B cell (primary cell): ENCODE measurements around the gene IFT27. TPM values are rescaled to one million over a fixed set of nuclear protein-coding genes. Genes with fewer than 3 reads are reported as not detected.

Source experiments
- ATAC-seq: fragments of 200-7000 bp; cut with Tn5 transposase; one replicate; pipeline ENCODE4 v1.10.0; 2021; ENCODE audit warnings: low read depth, mild to moderate bottlenecking, moderate number of reproducible peaks, moderate library complexity
- CTCF ChIA-PET: fragments of 350-600 bp; sonication (Branson Sonifier 250); formaldehyde crosslinking; loops from one replicate; lab custom pipeline; 2021; ENCODE audit warnings: antibody characterized with exemption, inconsistent platforms; lab: Charles Lee
- POLR2A ChIA-PET: fragments of 350-600 bp; sonication (Branson Sonifier 250); formaldehyde crosslinking; loops from one replicate; lab custom pipeline; 2021; ENCODE audit warnings: antibody characterized with exemption; lab: Charles Lee
- DNase-seq: peaks from one replicate; pipeline ENCODE4 v3.0.0; 2013
- H2AFZ ChIP-seq: 2 replicates; pipeline ENCODE4 v1.6.1; 2012; ENCODE audit warnings: mild to moderate bottlenecking, low read depth, low read length; ENCODE audit not compliant: insufficient read depth, poor library complexity, severe bottlenecking
- H3K27ac ChIP-seq, 2 donors: 1 replicate in 1 of 2; 2 replicates in 1 of 2; pipeline ENCODE4 v1.5.1; 2012 to 2013; ENCODE audit warnings: low read length in 2 of 2, mild to moderate bottlenecking in 2 of 2, moderate library complexity in 1 of 2
- H3K27me3 ChIP-seq, 4 experiments: fragments of 200-600 bp in 1 of 4; sonication (generic) in 1 of 4; replicated peaks in 1 of 4; 1 replicate in 2 of 4; 2 replicates in 2 of 4; pipeline versions ENCODE4 v1.6.1 to v1.7.0; 2013 to 2016; ENCODE audit warnings: low read length in 3 of 4, mild to moderate bottlenecking in 2 of 4, mixed read lengths in 1 of 4, moderate library complexity in 1 of 4; ENCODE audit not compliant: insufficient read depth in 4 of 4, control insufficient read depth in 3 of 4; ENCODE audit errors: control extremely low read depth in 1 of 4
- H3K36me3 ChIP-seq, 2 experiments: replicated peaks in 1 of 2; 1 replicate in 1 of 2; 2 replicates in 1 of 2; pipeline versions ENCODE4 v1.6.1 to v1.7.1; 2013; ENCODE audit warnings: low read length in 1 of 2; ENCODE audit not compliant: insufficient read depth in 2 of 2, control insufficient read depth in 1 of 2; ENCODE audit errors: control extremely low read depth in 1 of 2, extremely low read depth in 1 of 2
- H3K4me1 ChIP-seq, 2 donors: fragments of 200-600 bp in 1 of 2; sonication (generic) in 1 of 2; 1 replicate in 1 of 2; 2 replicates in 1 of 2; pipeline versions ENCODE4 v1.5.1 to v1.6.1; 2013 to 2017; ENCODE audit warnings: low read length in 2 of 2; ENCODE audit not compliant: control insufficient read depth in 2 of 2, insufficient read depth in 2 of 2
- H3K4me2 ChIP-seq: replicated peaks from 2 replicates; pipeline ENCODE3; 2012; ENCODE audit warnings: mild to moderate bottlenecking, low read depth, low read length; ENCODE audit not compliant: poor library complexity, severe bottlenecking
- H3K4me3 ChIP-seq, 5 experiments: fragments of 200-600 bp in 1 of 5; sonication (generic) in 1 of 5; 1 replicate in 3 of 5; 2 replicates in 2 of 5; pipeline versions ENCODE4 v1.5.1 to v1.7.0; 2011 to 2016; ENCODE audit warnings: low read length in 4 of 5, mild to moderate bottlenecking in 4 of 5, low read depth in 2 of 5, control low read depth in 1 of 5, moderate library complexity in 1 of 5; ENCODE audit not compliant: insufficient read depth in 1 of 5; ENCODE audit errors: control extremely low read depth in 1 of 5, extremely low read depth in 1 of 5
- H3K79me2 ChIP-seq: fragments of 200-600 bp; sonication (generic); one replicate; pipeline ENCODE4 v1.6.0; 2016; ENCODE audit warnings: low read length; ENCODE audit not compliant: control insufficient read depth, insufficient read depth
- H3K9ac ChIP-seq: fragments of 200-600 bp; sonication (generic); 2 replicates; pipeline ENCODE4 v1.6.1; 2017; ENCODE audit warnings: mild to moderate bottlenecking, low read length, moderate library complexity
- H3K9me3 ChIP-seq, 3 donors: one replicate each; pipeline versions ENCODE4 v1.6.1 to v1.7.1; 2013; ENCODE audit warnings: low read length in 2 of 3; ENCODE audit not compliant: control insufficient read depth in 2 of 3, insufficient read depth in 1 of 3; ENCODE audit errors: control extremely low read depth in 1 of 3
- H4K20me1 ChIP-seq: 2 replicates; pipeline ENCODE4 v1.6.0; 2012; ENCODE audit warnings: mild to moderate bottlenecking, low read length; ENCODE audit not compliant: insufficient read depth, control insufficient read depth, poor library complexity, severe bottlenecking
- H3K27ac Mint-ChIP-seq: one replicate; pipeline ENCODE4 v1.8.0; 2021; ENCODE audit warnings: mixed read lengths
- H3K27me3 Mint-ChIP-seq: one replicate; pipeline ENCODE4 v1.8.0; 2021; ENCODE audit warnings: mixed read lengths
- H3K4me1 Mint-ChIP-seq: one replicate; pipeline ENCODE4 v1.8.0; 2021; ENCODE audit warnings: mixed read lengths
- H3K4me3 Mint-ChIP-seq: one replicate; pipeline ENCODE4 v1.8.0; 2021; ENCODE audit warnings: mixed read lengths
- H3K9me3 Mint-ChIP-seq: one replicate; pipeline ENCODE4 v1.8.0; 2022; ENCODE audit warnings: mixed read lengths; ENCODE audit not compliant: insufficient read depth
- CTCF ChIP-seq: fragments of 200-600 bp; IDR thresholded peaks from one replicate; pipeline ENCODE4 v1.8.0; 2022; ENCODE audit warnings: antibody characterized with exemption, mild to moderate bottlenecking
- EZH2 ChIP-seq: IDR thresholded peaks from 2 replicates; pipeline ENCODE4 v1.6.1; 2012; ENCODE audit warnings: borderline replicate concordance, low read depth, mild to moderate bottlenecking, moderate library complexity, low read length; ENCODE audit not compliant: insufficient read depth, poor library complexity, severe bottlenecking
- WGBS: methylation state at CpG from one replicate; pipeline ENCODE4 v1.1.5; 2013; ENCODE audit warnings: missing lambda C conversion rate; ENCODE audit not compliant: insufficient coverage; 5-methylcytosine and 5-hydroxymethylcytosine counted together
- intact Hi-C: fragments of 100-400 bp; cut with micrococcal nuclease; formaldehyde crosslinking; loops from one replicate; pipeline ENCODE4 v1.10.0; 2022
- polyA plus RNA-seq: library from polyadenylated mRNA; depleted of rRNA; stranded (reverse); fragments of >200 nt; gene quantifications from 2 replicates; pipeline ENCODE4 v1.2.3, GENCODE V29; 2012
- total RNA-seq, 2 donors: library from RNA; stranded (reverse); fragments of 120-200 nt in 1 of 2; gene quantifications; 1 replicate in 1 of 2; 2 replicates in 1 of 2; pipeline versions ENCODE4 v1.2.3 to v1.2.4, GENCODE V29; 2013 to 2022

The IFT27 gene
- total and polyA plus RNA-seq, 2 donors (not counting 1 experiment from before 2014, with no cell fraction given) = 17.1 to 42.8 TPM

GRCh38 chr22:36734171-36735058, 41.5 kb downstream of the IFT27 start:
- ATAC-seq (no peak), DNase-seq (no peak)
- Histone ChIP-seq H4K20me1 (no peaks in the 10 kb centered on the region), H3K4me2 (no peak overlapping the region), H2AFZ (no peak overlapping the region), H3K9me3 (peaks cover 0 to 13% (median 0%) of the 10 kb centered on the region in 3 donors), H3K9ac (no peak overlapping the region), H3K4me1 (no peaks in the 10 kb centered on the region), H3K27me3 (peaks cover 0 to 22% (median 3%) of the 10 kb centered on the region in 4 experiments), H3K27ac (no peak overlapping the region), H3K79me2 (no peaks in the 10 kb centered on the region), H3K4me3 (no peak overlapping the region), H3K36me3 (no peaks in the 10 kb centered on the region)
- WGBS = 12% methylated on average over 7 of the region's 10 CpGs
- no peak overlapping the region for H3K27ac Mint-ChIP-seq
- intact Hi-C loops = no loop called here
- H3K27me3 Mint-ChIP-seq = peaks cover 72% of the 10 kb centered on the region
- no peak for TF ChIP-seq CTCF
- TF ChIP-seq EZH2 = no peak
- H3K4me3 Mint-ChIP-seq = no peak overlapping the region
- H3K4me1 Mint-ChIP-seq = no peaks in the 10 kb centered on the region
- POLR2A ChIA-PET = no interaction called here
- no peaks in the 10 kb centered on the region for H3K9me3 Mint-ChIP-seq
- CTCF ChIA-PET = interaction anchor here (0.7 kb wide), 1 partner anchor 21 kb away, joined by 3 read pairs; no protein-coding TSS in a partner anchor

- 79% methylated on average over 3 of the region's 3 CpGs for WGBS
- H3K79me2 ChIP-seq = no peaks in the 10 kb centered on the region
- no peak overlapping the region for H3K4me3 ChIP-seq
Measured at GRCh38 chr22:36733271-36733670, 42.6 kb downstream of the IFT27 start.

More at GRCh38 chr22:36733271-36733670, 42.6 kb downstream of the IFT27 start:
- peaks cover 63% of the 10 kb centered on the region for H3K27me3 Mint-ChIP-seq
- no peaks in the 10 kb centered on the region for H3K4me1 ChIP-seq
- H3K4me3 Mint-ChIP-seq = no peak overlapping the region
- no peaks in the 10 kb centered on the region for H3K36me3 ChIP-seq
- H3K27ac Mint-ChIP-seq = no peak overlapping the region
- ChIA-PET POLR2A (no interaction called here), CTCF (no interaction called here)
- H3K4me1 Mint-ChIP-seq = no peaks in the 10 kb centered on the region
- H3K9ac ChIP-seq = no peak overlapping the region
- H4K20me1 ChIP-seq = no peaks in the 10 kb centered on the region
- H3K27ac ChIP-seq = no peak overlapping the region
- no peak overlapping the region for H2AFZ ChIP-seq
- peaks cover 0 to 9% (median 0%) of the 10 kb centered on the region in 3 donors for H3K9me3 ChIP-seq
- intact Hi-C loops = no loop called here
- ATAC-seq = no peak
- no peak for TF ChIP-seq EZH2
- TF ChIP-seq CTCF = no peak
- no peak for DNase-seq
- peaks cover 0 to 18% (median 3%) of the 10 kb centered on the region in 4 experiments for H3K27me3 ChIP-seq
- H3K9me3 Mint-ChIP-seq = no peaks in the 10 kb centered on the region
- H3K4me2 ChIP-seq = no peak overlapping the region
